ENCODE results near the gene SEMA4G.

The SEMA4G gene

GRCh38 chr10:101018118-101018599 lies 48.9 kb downstream of the SEMA4G start:
- H3K36me3 ChIP-seq (ENCODE audit: low read depth) = no peaks in the 10 kb centered on the region
- ATAC-seq (ENCODE audit: low read depth) (no peak), DNase-seq (ENCODE audit: low spot score) (no peak)
- no peak for TF ChIP-seq CTCF (IDR thresholded peaks at IDR 0.05; ENCODE audit: poor library complexity, severe bottlenecking)
- peaks cover 3% of the 10 kb centered on the region for H3K4me1 ChIP-seq (ENCODE audit: insufficient read depth, poor library complexity, severe bottlenecking)
- no peak overlapping the region for H3K4me3 ChIP-seq (ENCODE audit: severe bottlenecking)
- no peak overlapping the region for H3K27ac ChIP-seq (ENCODE audit: poor library complexity, severe bottlenecking)
- H3K9me3 ChIP-seq (ENCODE audit: severe bottlenecking) = no peaks in the 10 kb centered on the region
- H3K27me3 ChIP-seq (ENCODE audit: insufficient read depth, poor library complexity, severe bottlenecking) = no peaks in the 10 kb centered on the region

GRCh38 chr10:101018600-101019439 lies 49.5 kb downstream of the SEMA4G start:
- Histone ChIP-seq H3K27ac (ENCODE audit: poor library complexity, severe bottlenecking) (no peak overlapping the region), H3K4me3 (ENCODE audit: severe bottlenecking) (no peak overlapping the region), H3K36me3 (ENCODE audit: low read depth) (no peaks in the 10 kb centered on the region), H3K9me3 (ENCODE audit: severe bottlenecking) (no peaks in the 10 kb centered on the region), H3K4me1 (ENCODE audit: insufficient read depth, poor library complexity, severe bottlenecking) (no peaks in the 10 kb centered on the region), H3K27me3 (ENCODE audit: insufficient read depth, poor library complexity, severe bottlenecking) (no peaks in the 10 kb centered on the region)
- peak; percentile 62 for TF ChIP-seq CTCF (IDR thresholded peaks at IDR 0.05; ENCODE audit: poor library complexity, severe bottlenecking)
- peak; percentile 63 for ATAC-seq (ENCODE audit: low read depth)
- DNase-seq (ENCODE audit: low spot score) = no peak

Measured in RWPE2 (cell line).